Activated T-helper 2 cell treated with anti-CD3 and anti-CD28 coated beads, Interferon-gamma antibody, Interleukin-2, Interleukin-4, amounts not matched to agents 10 μg/mL and 5 μg/mL and 100 μg/mL, durations not matched to agents 14 hours and 24 hours and 36 hours (primary cell): ENCODE data around the gene RPS6KA4. TPM values are rescaled to one million over a fixed set of nuclear protein-coding genes. Genes with fewer than 3 reads are reported as not detected.

ENCODE experiments used
- DNase-seq: peaks from one replicate; pipeline ENCODE4 v3.0.0; 2021; ENCODE audit warnings: low spot score
- H3K27ac Mint-ChIP-seq: one replicate; pipeline ENCODE4 v1.8.0; 2021; ENCODE audit warnings: mixed read lengths
- H3K27me3 Mint-ChIP-seq: one replicate; pipeline ENCODE4 v1.8.0; 2021; ENCODE audit warnings: low read depth, mixed read lengths
- H3K36me3 Mint-ChIP-seq: one replicate; pipeline ENCODE4 v1.8.0; 2021; ENCODE audit warnings: low read depth, mixed read lengths
- H3K4me1 Mint-ChIP-seq: one replicate; pipeline ENCODE4 v1.8.0; 2021; ENCODE audit warnings: low read depth, mixed read lengths
- H3K4me3 Mint-ChIP-seq: one replicate; pipeline ENCODE4 v1.8.0; 2021; ENCODE audit warnings: low read depth, mild to moderate bottlenecking, moderate library complexity, mixed read lengths
- H3K9me3 Mint-ChIP-seq: one replicate; pipeline ENCODE4 v1.8.0; 2021; ENCODE audit warnings: mixed read lengths
- intact Hi-C: fragments of 100-400 bp; cut with micrococcal nuclease; formaldehyde crosslinking; loops from one replicate; pipeline ENCODE4 v1.15.1; 2023
- total RNA-seq: library from RNA; stranded (reverse); gene quantifications from 2 replicates; pipeline ENCODE4 v1.2.3, GENCODE V29; 2022

Gene RPS6KA4
- total RNA-seq, 1 donor from 2014 or later, result 38.7 TPM

GRCh38 chr11:64381350-64381749 is 22.4 kb downstream of the RPS6KA4 start:
- H3K9me3 Mint-ChIP-seq, result no peaks in the 10 kb centered on the region
- H3K4me1 Mint-ChIP-seq, result peaks cover 9% of the 10 kb centered on the region
- intact Hi-C loops, result no loop called here
- no peak overlapping the region for H3K27ac Mint-ChIP-seq
- H3K4me3 Mint-ChIP-seq, result no peak overlapping the region
- H3K27me3 Mint-ChIP-seq, result no peaks in the 10 kb centered on the region
- H3K36me3 Mint-ChIP-seq, result no peaks in the 10 kb centered on the region
- no peak for DNase-seq

- Mint-ChIP-seq H3K27ac (no peak overlapping the region), H3K4me3 (no peak overlapping the region), H3K27me3 (peaks cover 3% of the 10 kb centered on the region)
Observed at GRCh38 chr11:64382047-64382446, 23.1 kb downstream of the RPS6KA4 start.

GRCh38 chr11:64382586-64382985 is 23.6 kb downstream of the RPS6KA4 start:
- intact Hi-C loops, result no loop called here
- peaks cover 14% of the 10 kb centered on the region for H3K4me1 Mint-ChIP-seq
- no peak overlapping the region for H3K27ac Mint-ChIP-seq
- peaks cover 5% of the 10 kb centered on the region for H3K27me3 Mint-ChIP-seq
- no peak overlapping the region for H3K4me3 Mint-ChIP-seq
- DNase-seq, result no peak
- H3K9me3 Mint-ChIP-seq, result no peaks in the 10 kb centered on the region
- no peaks in the 10 kb centered on the region for H3K36me3 Mint-ChIP-seq

More at GRCh38 chr11:64382047-64382446, 23.1 kb downstream of the RPS6KA4 start:
- Mint-ChIP-seq H3K9me3 (no peaks in the 10 kb centered on the region), H3K4me1 (peaks cover 14% of the 10 kb centered on the region), H3K36me3 (no peaks in the 10 kb centered on the region)
- no peak for DNase-seq
- intact Hi-C loops, result no loop called here

GRCh38 chr11:64383580-64383979 is 24.6 kb downstream of the RPS6KA4 start:
- intact Hi-C loops, result no loop called here
- Mint-ChIP-seq H3K4me1 (peaks cover 14% of the 10 kb centered on the region), H3K9me3 (peaks cover 5% of the 10 kb centered on the region), H3K36me3 (no peaks in the 10 kb centered on the region), H3K4me3 (no peak overlapping the region), H3K27ac (no peak overlapping the region), H3K27me3 (peaks cover 14% of the 10 kb centered on the region)
- DNase-seq, result no peak

GRCh38 chr11:64384028-64384737 is 25.2 kb downstream of the RPS6KA4 start:
- Mint-ChIP-seq H3K27me3 (peaks cover 15% of the 10 kb centered on the region), H3K4me1 (peaks cover 14% of the 10 kb centered on the region), H3K4me3 (no peak overlapping the region), H3K27ac (no peak overlapping the region), H3K9me3 (peaks cover 6% of the 10 kb centered on the region), H3K36me3 (no peaks in the 10 kb centered on the region)
- no peak for DNase-seq
- intact Hi-C loops, result no loop called here

- peaks cover 3% of the 10 kb centered on the region for H3K36me3 Mint-ChIP-seq
- peaks cover 17% of the 10 kb centered on the region for H3K4me1 Mint-ChIP-seq
- no peak overlapping the region for H3K27ac Mint-ChIP-seq
- peaks cover 17% of the 10 kb centered on the region for H3K27me3 Mint-ChIP-seq
- intact Hi-C loops, result no loop called here
- H3K9me3 Mint-ChIP-seq, result peaks cover 16% of the 10 kb centered on the region
- DNase-seq, result no peak
- no peak overlapping the region for H3K4me3 Mint-ChIP-seq
Observed at GRCh38 chr11:64384981-64385944, 26.3 kb downstream of the RPS6KA4 start.

GRCh38 chr11:64385945-64386704 is 27.2 kb downstream of the RPS6KA4 start:
- intact Hi-C loops, result no loop called here
- Mint-ChIP-seq H3K9me3 (peaks cover 19% of the 10 kb centered on the region), H3K4me3 (no peak overlapping the region), H3K36me3 (peaks cover 3% of the 10 kb centered on the region), H3K27me3 (peaks cover 17% of the 10 kb centered on the region), H3K27ac (no peak overlapping the region), H3K4me1 (peaks cover 24% of the 10 kb centered on the region)
- DNase-seq, result peak; percentile 27

- Mint-ChIP-seq H3K27me3 (peaks cover 17% of the 10 kb centered on the region), H3K27ac (no peak overlapping the region), H3K9me3 (peaks cover 19% of the 10 kb centered on the region), H3K4me1 (peaks cover 23% of the 10 kb centered on the region), H3K36me3 (peaks cover 3% of the 10 kb centered on the region), H3K4me3 (no peak overlapping the region)
- intact Hi-C loops, result no loop called here
- DNase-seq, result no peak
Observed at GRCh38 chr11:64387916-64388315, 29.0 kb downstream of the RPS6KA4 start.

GRCh38 chr11:64388894-64389293 is 29.9 kb downstream of the RPS6KA4 start:
- Mint-ChIP-seq H3K27me3 (peaks cover 18% of the 10 kb centered on the region), H3K4me3 (no peak overlapping the region), H3K36me3 (peaks cover 3% of the 10 kb centered on the region), H3K9me3 (peaks cover 19% of the 10 kb centered on the region), H3K4me1 (peaks cover 23% of the 10 kb centered on the region), H3K27ac (no peak overlapping the region)
- intact Hi-C loops, result no loop called here
- DNase-seq, result no peak

- H3K27me3 Mint-ChIP-seq, result peaks cover 22% of the 10 kb centered on the region
Observed at GRCh38 chr11:64389851-64390250, 30.9 kb downstream of the RPS6KA4 start.

GRCh38 chr11:64390558-64390957 is 31.6 kb downstream of the RPS6KA4 start:
- intact Hi-C loops, result no loop called here
- Mint-ChIP-seq H3K27ac (no peak overlapping the region), H3K4me3 (no peak overlapping the region), H3K4me1 (peaks cover 23% of the 10 kb centered on the region), H3K27me3 (peaks cover 24% of the 10 kb centered on the region), H3K36me3 (peaks cover 3% of the 10 kb centered on the region), H3K9me3 (peaks cover 19% of the 10 kb centered on the region)
- DNase-seq, result no peak

More at GRCh38 chr11:64389851-64390250, 30.9 kb downstream of the RPS6KA4 start:
- Mint-ChIP-seq H3K4me3 (no peak overlapping the region), H3K27ac (no peak overlapping the region), H3K36me3 (peaks cover 3% of the 10 kb centered on the region), H3K4me1 (peaks cover 23% of the 10 kb centered on the region), H3K9me3 (peaks cover 19% of the 10 kb centered on the region)
- no peak for DNase-seq
- intact Hi-C loops, result no loop called here

- Mint-ChIP-seq H3K36me3 (peaks cover 3% of the 10 kb centered on the region), H3K4me1 (peaks cover 16% of the 10 kb centered on the region), H3K9me3 (peaks cover 19% of the 10 kb centered on the region), H3K4me3 (no peak overlapping the region), H3K27me3 (peaks cover 26% of the 10 kb centered on the region), H3K27ac (no peak overlapping the region)
- DNase-seq, result no peak
- intact Hi-C loops, result no loop called here
Observed at GRCh38 chr11:64391839-64392238, 32.9 kb downstream of the RPS6KA4 start.
